Activated gamma-delta T cell (primary cell): ENCODE results near the gene DNM2.

Experiments
- DNase-seq: peaks from one replicate; lab custom pipeline; 2025; lab: John Stamatoyannopoulos, UW

The DNM2 gene

DNA sequence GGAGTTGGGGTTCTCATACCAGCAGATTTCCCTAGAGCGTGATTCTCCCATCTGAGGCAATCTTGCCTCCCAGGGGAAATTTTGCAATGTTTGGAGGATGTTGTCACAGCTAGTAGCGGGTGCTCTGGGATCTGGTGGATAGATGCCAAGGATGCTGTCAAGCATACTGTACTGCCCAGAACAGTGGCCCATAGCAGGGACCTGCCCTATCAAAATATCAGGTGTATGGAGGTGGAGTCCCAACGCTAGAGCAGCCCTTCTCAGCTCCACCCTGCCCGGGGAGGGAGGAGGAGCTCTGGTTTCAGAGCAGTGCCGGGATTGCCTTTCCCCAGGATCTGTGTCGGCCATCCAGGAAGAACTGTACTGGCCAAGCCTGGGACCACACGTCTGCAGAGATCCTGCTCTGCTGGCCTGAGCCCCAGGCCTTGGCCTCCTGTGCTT lies 27.5 kb upstream of the DNM2 start:
- no peak for DNase-seq

DNA sequence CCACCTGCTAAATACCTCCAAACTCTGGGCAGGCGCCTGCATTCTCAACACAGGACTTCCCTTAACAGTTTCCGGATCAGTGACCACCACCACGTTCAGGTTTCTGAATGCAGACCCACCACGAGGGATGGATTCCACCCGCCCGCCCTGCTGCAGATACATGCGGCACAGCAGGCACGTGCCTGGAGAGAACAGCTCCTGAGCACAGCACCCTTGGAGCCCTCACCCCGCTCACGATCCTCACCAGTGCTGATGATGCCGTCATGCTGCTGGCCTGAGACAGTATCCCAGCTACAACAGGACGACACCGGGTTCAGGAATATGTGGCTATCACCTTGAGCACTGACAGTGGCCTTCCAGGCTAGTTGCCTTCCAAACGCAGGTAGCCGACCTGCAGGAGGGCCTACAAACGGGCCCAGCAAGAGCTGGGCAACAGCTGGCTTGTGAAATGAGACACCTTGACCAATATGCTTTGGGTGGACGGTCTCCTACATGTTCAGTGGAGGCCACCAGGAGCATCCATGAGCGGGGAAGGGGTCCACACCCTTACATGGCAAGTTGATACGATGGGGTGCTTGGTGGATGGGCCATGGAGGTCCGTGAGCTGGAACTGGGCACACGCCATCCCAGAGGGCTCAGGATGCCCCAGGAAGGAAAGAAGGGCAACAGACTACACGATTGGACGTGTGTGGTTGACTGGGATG lies 26.5 kb upstream of the DNM2 start:
- DNase-seq: no peak

DNA sequence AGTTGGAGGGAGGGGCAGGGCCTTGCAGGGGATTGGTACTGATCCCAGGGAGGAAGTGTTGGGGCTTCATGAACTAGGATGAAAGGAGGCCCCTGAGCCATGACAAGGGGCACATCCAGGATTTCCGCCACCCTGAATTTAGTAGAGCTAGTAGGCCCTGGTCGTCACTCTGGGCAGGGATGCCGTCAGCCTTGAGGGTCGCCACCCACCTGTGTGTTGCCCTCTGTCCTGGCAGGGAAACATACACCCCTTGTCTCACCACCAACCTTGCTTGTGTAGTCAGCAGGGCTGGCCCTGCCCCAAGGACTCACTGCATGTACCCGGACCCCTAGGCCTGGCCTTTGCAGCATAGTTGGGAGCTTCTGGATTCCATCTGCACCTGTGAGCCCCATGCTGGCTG lies 26.0 kb upstream of the DNM2 start:
- no peak for DNase-seq

DNA sequence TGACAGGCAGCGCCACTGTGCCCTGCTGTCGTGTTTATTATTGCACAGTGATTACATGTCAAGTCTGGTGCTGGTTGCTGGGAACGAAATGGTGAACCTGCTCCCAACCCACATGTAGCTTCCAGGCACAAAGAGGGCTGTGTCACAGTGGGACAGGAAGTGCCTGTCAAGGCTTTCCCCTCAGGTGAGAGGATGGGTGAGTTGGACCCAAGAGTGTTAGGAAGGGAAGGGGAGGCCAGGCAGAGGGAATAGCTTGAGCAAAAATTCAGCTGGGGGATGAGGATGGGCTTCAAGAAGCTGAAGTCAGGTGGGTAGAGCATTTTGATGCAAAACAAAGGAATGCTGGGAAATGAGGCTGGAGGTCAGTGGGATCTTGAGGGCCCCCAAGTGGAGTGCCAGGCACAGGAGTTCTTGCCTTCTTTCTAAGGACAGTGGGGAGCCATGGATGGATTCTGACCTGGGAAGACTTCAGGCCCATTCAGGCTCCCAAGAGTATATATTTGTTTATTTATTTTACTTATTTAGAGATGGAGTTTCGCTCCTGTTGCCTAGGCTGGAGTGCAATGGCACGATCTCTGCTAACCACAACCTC lies 25.1 kb upstream of the DNM2 start:
- DNase-seq: no peak

DNA sequence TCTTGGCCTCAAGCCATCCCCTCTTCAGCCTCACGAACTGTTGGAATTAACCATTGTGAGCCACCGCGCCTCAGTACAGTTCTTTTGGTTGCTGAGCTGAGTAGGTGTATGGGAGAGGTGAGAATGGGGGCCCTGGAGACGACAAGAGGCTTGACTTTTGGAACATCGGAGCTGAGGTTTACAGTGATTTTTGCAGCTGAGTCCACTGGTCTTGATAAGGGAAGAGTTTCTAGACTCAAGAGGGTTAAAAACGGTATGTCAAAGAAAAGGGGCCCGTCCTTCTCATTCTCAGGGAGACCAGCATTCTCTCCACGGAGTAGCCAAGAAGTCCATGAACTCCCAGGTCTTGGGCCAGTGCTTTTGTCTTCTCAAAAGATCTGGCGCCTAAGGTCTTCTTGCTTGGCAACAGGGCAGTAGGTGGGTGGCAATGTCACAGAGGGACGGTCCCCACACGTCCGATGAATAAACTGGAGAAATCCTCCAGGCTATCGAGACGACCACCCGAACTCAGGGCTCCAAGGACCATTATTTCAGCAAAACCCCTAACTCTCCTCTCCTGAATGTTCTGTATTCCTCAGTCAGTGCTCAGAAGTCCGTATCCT lies 23.1 kb upstream of the DNM2 start:
- no peak for DNase-seq

DNA sequence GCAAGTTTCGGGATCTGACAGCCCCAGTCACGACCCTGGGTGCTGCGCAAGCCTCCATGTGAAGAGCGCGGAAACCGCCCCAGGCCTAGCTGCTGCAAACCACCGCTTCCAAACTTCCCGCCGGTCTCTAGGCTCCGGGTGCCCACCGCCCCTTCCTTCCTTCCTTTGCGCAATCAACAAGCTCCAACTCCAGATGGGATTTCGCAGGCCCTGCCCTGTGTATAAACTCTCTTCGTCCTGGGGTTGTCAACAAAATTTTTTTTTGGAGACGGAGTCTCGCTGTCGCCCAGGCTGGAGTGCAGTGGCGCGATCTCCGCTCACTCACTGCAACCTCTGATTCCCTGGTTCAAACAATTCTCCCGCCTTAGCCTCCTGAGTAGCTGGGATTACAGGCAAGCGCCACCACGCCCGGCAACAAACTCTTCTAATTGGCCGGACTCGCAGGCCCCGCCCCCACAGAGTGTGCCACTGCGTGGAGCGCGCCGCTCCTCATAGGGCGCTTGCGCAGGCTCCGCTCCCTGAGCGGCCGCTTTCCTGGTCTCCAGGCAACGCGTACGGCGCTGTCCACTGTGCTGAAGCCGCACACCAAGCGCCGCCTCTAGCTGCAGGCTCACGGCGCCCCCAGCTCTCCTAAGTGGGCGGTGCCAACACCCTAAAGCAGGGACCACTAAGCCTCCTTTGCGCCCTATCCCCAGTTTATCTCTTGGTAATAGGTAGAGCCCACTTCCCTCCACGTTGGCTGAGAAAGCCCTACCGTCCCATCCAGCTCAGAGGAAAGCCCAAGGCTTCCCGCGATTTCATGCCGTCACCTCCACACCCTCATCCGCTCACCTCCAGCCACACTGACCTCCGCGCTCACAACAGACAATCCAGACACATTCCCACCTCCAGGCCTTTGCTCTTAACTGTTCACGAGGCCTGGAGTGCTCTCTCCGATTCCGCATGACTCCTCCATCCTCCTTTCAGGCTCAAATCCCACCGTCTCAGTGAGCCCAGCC lies 22.2 kb upstream of the DNM2 start:
- DNase-seq: peak; percentile 68

DNA sequence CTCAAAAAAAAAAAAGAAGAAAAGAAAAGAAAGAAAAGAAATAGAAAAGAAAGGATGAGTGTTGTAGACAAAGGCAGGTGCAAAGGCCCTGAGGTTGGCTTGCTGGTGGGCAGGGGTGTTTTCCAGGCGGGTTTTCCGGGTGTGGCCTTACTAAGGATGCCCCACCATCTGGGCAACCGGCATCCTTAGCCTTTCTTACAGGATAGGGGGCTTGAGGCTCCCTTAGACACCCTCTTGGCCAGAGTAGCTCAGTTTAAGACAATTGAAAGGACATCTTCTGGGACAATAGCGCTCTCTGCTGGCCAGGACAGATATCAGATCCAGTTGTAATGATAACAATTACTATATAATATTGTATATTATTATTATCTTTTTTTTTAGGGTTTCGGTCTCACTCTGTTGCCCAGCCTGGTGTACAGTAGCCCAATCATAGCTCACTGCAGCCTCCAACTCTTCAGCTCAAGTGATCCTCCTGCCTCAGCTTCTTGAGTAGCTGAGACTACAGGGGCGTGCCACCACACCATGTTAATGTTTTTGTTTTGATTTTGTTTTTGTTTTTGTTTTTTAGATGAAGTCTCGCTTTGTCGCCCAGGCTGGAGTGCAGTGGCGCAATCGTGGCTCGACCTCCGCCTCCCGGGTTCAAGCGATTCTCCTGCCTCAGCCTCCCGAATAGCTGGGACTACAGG lies 18.1 kb upstream of the DNM2 start:
- no peak for DNase-seq

DNA sequence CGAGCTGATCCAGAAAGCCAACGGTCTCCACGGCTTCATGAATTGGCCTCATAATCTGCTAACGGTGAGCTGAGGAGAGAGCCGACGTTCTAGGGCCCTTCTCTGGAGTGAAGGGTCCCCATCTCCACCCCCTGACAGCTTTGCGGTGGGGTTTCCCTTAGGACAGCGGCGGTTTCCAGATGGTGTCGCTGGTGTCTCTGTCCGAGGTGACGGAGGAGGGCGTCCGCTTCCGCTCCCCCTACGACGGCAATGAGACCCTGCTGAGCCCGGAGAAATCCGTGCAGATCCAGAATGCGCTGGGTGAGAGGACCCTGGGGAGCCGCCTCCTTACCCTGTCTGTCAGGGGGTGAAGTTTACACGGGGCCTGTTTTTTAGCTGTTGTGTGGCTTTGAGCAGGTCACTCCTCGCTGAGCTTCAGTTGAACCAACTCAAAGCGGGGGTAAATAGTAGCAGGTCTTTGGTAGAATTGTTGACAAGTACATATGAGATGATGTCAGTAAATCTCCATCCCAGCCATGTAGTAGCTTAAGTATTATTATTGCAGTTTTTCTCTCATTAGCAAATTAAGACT lies 15.8 kb upstream of the DNM2 start:
- no peak for DNase-seq

DNA sequence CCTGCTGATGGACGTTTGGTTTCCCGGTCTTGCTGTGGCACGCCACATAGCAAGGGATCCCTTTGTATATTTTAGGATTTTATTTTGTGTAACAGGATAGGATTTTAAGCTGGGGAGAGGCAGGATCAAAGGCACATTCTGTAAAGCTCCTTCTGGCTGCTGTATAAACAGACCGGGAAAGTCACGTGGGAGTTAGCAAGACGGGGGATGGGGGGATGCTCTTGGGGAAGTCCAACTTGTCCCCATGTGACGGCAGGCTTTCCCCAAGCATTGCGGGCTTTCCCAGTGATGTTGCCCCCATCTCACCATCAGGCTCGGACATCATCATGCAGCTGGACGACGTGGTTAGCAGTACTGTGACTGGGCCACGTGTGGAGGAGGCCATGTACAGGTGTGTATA lies 10.9 kb upstream of the DNM2 start:
- DNase-seq: no peak

DNA sequence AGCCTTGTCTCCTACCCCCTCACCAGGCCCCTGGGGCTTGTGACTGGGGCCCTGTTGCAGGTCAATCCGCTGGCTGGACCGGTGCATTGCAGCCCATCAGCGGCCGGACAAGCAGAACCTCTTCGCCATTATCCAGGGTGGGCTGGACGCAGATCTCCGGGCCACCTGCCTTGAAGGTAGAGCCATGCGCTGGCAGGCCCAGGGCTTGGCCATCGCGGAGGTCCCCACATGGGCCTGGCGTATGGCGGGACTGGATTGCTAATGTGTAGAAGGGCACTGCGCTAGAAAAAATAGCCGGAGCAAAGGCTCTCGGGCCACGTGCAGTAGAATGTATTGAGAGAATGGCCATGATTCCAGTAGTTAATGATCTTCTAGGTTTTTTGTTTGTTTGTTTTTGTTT lies 10.4 kb upstream of the DNM2 start:
- DNase-seq: no peak

DNA sequence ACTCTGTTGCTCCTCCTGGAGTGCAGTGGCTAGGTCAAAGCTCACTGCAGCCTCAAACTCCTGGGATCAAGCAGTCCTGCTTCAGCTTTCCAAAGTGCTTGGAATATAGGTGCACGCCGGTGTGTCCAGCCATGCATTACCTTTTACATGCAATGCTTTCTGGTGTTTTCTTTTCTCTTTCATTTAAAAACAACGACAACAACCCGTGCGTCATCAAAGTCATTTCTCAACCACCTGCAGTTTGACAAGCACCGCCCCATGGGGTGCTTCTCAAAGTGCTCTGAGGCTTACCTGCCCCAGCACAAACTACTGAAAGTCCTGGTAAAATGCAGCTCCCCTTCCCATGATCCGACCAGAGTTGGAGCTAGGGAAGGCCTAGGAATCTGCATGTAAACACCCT lies 9.6 kb upstream of the DNM2 start:
- no peak for DNase-seq

DNA sequence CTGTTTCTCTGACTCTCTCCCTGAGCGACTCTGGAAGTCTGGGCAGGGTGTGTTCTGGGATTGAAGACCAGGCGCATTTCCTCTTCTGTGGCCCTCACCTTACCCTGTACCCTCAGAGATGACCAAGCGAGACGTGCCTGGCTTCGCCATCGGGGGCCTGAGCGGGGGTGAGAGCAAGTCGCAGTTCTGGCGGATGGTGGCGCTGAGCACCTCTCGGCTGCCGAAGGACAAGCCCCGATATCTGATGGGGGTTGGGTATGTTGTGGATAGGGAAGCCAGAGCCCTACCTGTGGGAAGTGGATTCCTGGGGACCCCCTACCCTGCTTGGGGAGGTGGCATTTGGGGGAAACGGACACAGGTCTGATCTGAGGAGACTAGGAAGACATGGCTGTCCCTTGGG lies 5.8 kb upstream of the DNM2 start:
- DNase-seq: no peak

DNA sequence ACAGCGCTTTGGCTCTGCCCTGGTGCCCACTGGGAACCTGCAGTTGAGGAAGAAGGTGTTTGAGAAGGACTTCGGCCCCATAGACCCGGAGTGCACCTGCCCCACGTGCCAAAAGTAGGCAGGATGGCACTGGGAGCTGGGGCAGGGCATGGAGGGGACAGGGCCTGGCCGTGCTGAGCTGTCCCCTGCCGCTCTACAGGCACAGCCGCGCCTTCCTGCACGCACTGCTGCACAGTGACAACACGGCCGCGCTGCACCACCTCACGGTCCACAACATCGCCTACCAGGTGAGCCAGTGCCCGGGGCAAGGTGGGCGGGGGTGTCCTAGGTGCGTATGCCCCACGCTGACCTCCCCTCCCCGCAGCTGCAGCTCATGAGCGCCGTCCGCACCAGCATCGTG lies 5.1 kb upstream of the DNM2 start:
- DNase-seq: no peak

DNA sequence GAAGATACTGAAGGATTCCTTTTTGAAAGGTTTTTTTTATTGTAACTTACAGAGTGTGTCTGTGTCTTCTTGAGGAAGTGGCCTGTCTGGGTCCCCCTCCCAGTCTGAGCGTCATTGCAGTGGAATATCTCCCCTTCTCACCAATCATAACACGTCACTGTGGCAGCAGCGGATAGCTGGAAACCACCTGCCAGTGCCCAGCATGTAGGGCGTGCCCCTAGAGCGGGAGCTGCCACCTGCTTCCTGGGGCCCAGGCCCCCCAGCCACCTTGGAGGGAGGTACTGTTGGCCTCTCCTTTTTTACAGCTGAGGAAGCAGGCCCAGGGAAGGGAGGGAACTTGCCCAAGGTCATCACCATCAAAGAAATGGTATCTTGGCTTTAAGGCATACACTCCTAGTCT lies 4.6 kb upstream of the DNM2 start:
- no peak for DNase-seq

DNA sequence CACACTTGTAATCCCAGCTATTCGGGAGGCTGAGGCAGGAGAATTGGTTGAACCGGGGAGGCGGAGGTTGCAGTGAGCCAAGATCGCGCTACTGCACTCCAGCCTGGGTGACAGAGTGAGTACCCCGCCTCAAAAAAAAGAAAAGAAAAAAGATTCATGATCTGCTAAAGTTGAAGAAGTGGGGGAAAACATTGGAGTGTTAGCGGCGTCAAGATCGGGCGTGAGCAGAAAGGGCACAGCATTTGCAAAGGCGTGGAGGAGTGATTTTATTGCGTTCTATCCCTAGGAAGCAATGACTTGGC lies 874 bp upstream of the DNM2 start:
- no peak for DNase-seq

DNA sequence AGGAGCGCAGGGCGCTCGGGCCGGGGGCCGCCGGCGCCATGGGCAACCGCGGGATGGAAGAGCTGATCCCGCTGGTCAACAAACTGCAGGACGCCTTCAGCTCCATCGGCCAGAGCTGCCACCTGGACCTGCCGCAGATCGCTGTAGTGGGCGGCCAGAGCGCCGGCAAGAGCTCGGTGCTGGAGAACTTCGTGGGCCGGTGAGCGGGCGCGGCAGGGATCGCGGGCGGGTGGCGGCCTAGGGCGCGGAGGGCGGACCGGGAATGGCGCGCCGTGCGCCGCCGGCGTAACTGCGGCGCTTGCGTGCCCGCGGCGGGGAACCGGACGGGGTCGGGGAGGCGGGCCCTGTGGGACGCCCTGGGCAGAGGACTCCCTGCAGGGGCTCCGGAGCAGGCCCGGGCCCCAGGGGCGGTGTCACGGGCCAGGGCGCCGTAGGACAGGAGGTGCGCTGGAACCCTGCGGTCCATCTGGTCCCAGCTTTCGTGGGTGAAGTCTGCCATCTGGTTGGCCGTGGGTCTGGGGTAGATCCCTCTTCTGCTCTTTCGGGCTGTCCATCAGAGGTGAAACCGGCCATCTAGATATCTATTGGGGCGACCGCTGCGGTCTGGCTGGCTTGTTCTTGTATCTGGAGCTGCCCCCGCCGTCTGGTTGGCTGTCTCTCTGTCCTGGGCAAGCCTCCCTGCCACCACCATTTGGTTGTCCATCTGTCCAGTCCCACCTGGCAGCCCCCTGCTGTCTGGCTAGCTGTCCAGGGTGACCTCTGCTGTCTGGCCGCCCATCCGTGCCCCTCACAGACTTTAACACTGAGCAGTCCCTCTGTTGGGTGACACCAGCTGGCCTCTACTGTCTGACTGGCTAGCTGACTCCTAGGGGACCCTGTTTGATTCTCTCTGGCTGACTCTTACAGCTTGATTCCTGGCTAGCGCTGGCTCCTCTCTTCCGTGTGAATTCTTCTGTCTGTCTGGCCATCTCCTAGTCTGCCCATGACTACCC lies 622 bp downstream of the DNM2 start:
- DNase-seq: peak; percentile 38

DNA sequence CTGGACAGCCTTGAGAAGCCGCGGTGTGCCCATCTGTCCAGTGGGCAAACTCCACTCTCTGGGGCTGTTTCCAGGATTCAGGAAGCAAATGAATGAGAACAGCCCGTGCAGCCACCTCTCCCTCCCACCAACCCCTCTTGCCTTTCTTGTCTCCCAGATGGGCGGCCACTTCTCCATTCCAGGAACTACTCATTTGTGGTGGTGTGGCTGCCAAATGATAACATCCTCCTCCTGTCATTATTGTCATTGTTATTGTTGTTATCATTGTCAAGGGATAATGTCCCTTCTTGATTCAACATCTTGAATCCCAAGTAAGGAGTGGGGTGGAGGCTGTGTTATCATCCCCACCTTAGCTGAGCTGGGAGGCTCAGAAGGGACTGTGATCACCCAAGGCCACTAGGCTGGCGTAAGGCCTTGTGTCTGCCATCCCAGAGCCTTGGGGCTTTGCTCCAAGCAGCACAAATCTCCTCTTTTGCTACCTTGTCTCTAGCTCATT lies 1.6 kb downstream of the DNM2 start:
- no peak for DNase-seq

DNA sequence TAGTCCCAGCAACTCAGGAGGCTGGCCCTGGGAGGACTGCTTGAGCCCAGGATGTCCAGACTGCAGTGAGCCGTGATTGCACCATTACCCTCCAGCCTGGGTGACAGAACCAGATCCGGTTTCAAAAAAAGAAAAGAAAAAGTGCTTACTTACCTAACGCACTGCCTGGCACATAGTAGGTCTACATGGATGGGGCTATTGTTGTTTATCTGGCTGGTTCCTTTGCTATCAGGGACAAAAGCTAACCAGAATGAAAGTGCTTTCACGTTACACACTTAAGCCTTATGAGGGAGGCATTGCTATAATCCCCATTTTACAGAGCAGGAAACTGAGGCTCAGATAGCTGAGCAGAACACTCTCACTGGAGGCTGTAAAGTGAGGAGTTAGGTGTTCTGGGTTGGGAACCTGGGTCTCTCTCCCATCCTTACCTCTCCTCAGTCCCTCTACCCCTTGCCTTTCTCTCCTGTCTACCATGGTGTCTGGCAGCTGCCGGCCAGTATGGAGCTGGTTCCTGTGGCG lies 2.8 kb downstream of the DNM2 start:
- DNase-seq: no peak

DNA sequence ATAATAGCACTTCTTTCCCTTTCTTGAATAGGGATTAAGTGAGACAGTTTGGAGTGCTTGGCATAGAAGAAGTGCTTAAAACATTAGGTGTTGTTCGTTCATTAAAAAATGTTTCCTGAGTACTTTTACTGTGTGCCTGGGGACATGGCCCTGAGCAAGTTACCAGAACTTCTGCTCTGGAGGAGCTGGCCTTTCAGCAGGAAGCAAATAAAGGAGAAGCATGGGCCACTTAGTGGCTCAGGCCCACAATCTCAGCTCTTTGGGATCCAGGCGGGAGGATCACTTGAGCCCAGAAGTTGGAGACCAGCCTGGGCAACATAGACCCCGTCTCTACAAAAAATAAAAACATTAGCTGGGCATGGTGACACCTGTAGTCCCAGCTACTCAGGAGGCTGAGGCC lies 5.7 kb downstream of the DNM2 start:
- DNase-seq: no peak

DNA sequence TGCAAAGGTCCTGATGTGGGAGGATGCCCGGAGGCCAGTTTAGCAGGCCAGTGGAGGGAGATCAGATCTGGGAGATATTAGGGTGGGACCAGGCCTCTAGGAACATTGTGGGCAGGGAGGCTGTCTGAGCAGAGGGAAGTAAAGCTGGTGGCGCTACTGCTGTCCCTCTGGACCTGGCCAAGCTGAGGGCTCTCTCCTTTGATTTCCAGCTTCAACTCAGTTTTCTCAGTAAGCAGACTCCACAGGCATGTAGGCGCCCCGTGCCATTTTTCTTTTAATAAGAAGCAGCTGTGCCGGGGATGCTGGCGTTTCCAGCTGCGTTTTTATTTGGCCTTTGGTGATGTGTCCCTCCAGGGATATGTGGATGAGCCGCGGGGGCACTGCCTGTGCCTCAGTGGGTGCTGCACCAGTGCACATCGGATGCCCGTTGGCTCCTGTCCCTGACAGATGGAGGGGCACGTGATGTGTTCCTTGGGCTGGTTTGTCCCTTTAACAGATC lies 6.7 kb downstream of the DNM2 start:
- DNase-seq: no peak
